Hypothalamus (tissue), 51 donors: ENCODE measurements around the gene PDE4B.
"Not testable (repeated sequence)": the region's sequence is repeated elsewhere in the genome, so short reads cannot be mapped to it uniquely, and the experiment has no call there.

ENCODE experiments used
- DNase-seq, 51 donors: peaks; one replicate each; lab custom pipeline; 2025; lab: John Stamatoyannopoulos, UW

The PDE4B gene

GRCh38 chr1:66395202-66396061 lies 602.7 kb downstream of the PDE4B start:
- no peak for DNase-seq

GRCh38 chr1:66396212-66396890 lies 603.7 kb downstream of the PDE4B start:
- DNase-seq, result no peak

GRCh38 chr1:66397192-66397591 lies 604.5 kb downstream of the PDE4B start:
- no peak for DNase-seq

- DNase-seq, result no peak
Observed at GRCh38 chr1:66399888-66400529, 607.3 kb downstream of the PDE4B start.

- DNase-seq, result no peak
Observed at GRCh38 chr1:66400660-66401059, 608.0 kb downstream of the PDE4B start.

GRCh38 chr1:66401244-66401643 lies 608.5 kb downstream of the PDE4B start:
- no peak for DNase-seq

GRCh38 chr1:66402194-66402593 lies 609.5 kb downstream of the PDE4B start:
- DNase-seq, result peak in 9 of 51 donors; percentile 1 to 28 (median 10)

GRCh38 chr1:66403007-66403731 lies 610.5 kb downstream of the PDE4B start:
- DNase-seq, result no peak

GRCh38 chr1:66405061-66405460 lies 612.4 kb downstream of the PDE4B start:
- no peak for DNase-seq

- DNase-seq, result not testable (repeated sequence)
Observed at GRCh38 chr1:66411449-66411848, 618.8 kb downstream of the PDE4B start.

- DNase-seq, result no peak
Observed at GRCh38 chr1:66412704-66413103, 620.0 kb downstream of the PDE4B start.

- DNase-seq, result no peak
Observed at GRCh38 chr1:66413136-66413837, 620.6 kb downstream of the PDE4B start.

GRCh38 chr1:66413838-66414175 lies 621.1 kb downstream of the PDE4B start:
- no peak for DNase-seq

GRCh38 chr1:66415281-66415680 lies 622.6 kb downstream of the PDE4B start:
- no peak for DNase-seq

GRCh38 chr1:66415866-66416265 lies 623.2 kb downstream of the PDE4B start:
- DNase-seq, result no peak

GRCh38 chr1:66416295-66416694 lies 623.6 kb downstream of the PDE4B start:
- no peak for DNase-seq

GRCh38 chr1:66418021-66418420 lies 625.3 kb downstream of the PDE4B start:
- DNase-seq, result no peak

GRCh38 chr1:66420171-66420570 lies 627.5 kb downstream of the PDE4B start:
- DNase-seq, result not testable (repeated sequence)

- not testable (repeated sequence) for DNase-seq
Observed at GRCh38 chr1:66420906-66421305, 628.2 kb downstream of the PDE4B start.

GRCh38 chr1:66422804-66423203 lies 630.1 kb downstream of the PDE4B start:
- no peak for DNase-seq
